Parathyroid adenoma (tissue), 2 donors: ENCODE data around the gene PGD.

Source experiments
- H2AFZ ChIP-seq: fragments of 300-600 bp; sonication (generic); one replicate; pipeline ENCODE4 v1.7.0; 2017; ENCODE audit warnings: antibody characterized with exemption, mild to moderate bottlenecking
- H3K27ac ChIP-seq: fragments of 300-600 bp; sonication (generic); one replicate; pipeline ENCODE4 v1.7.0; 2017
- H3K27me3 ChIP-seq: fragments of 300-600 bp; sonication (generic); one replicate; pipeline ENCODE4 v1.7.0; 2017; ENCODE audit warnings: low read length; ENCODE audit not compliant: control insufficient read depth, insufficient read depth
- H3K36me3 ChIP-seq: fragments of 300-600 bp; sonication (generic); one replicate; pipeline ENCODE4 v1.7.0; 2017; ENCODE audit warnings: low read length; ENCODE audit not compliant: control insufficient read depth, insufficient read depth
- H3K4me1 ChIP-seq: fragments of 300-600 bp; sonication (generic); one replicate; pipeline ENCODE4 v1.7.0; 2017; ENCODE audit warnings: control low read depth
- H3K4me2 ChIP-seq: fragments of 300-600 bp; sonication (generic); one replicate; pipeline ENCODE4 v1.7.0; 2017; ENCODE audit warnings: low read length
- H3K4me3 ChIP-seq: fragments of 300-600 bp; sonication (generic); one replicate; pipeline ENCODE4 v1.7.0; 2017; ENCODE audit warnings: low read depth, low read length
- H3K79me2 ChIP-seq: fragments of 300-600 bp; sonication (generic); one replicate; pipeline ENCODE4 v1.7.0; 2017; ENCODE audit warnings: control low read depth
- H3K9ac ChIP-seq: fragments of 300-600 bp; sonication (generic); one replicate; pipeline ENCODE4 v1.7.0; 2017; ENCODE audit warnings: mild to moderate bottlenecking
- H3K9me3 ChIP-seq: fragments of 300-600 bp; sonication (generic); one replicate; pipeline ENCODE4 v1.7.0; 2017; ENCODE audit warnings: low read length; ENCODE audit not compliant: control insufficient read depth
- TF ChIP-seq, protein P1 (sequence below): fragments of 300-600 bp; sonication (generic); IDR thresholded peaks from one replicate; pipeline ENCODE4 v1.7.0; 2017; ENCODE audit warnings: antibody characterized with exemption, mild to moderate bottlenecking
- donor health status: primary hyperparathyroidism.

Gene PGD

DNA sequence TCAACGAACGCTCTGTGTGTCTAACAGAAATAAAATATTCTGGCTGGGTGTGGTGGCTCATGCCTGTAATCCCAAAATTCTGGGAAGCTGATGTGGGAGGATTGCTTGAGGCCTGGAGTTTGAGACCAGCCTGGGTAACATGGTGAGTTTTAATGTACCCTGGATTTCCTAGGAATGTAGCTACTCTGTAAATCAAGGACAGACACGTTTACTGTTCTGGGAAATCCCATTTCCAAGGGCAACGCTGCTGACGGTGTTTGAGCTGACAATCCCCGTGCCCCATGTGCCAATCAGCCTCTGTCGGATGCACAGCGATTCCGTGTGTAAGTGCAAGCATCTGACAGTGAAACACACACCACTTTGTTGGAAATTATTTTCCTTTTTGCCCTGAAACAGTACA, 59.0 kb downstream of the PGD start:
- Histone ChIP-seq H3K9me3 (no peaks in the 10 kb centered on the region), H3K4me2 (no peak overlapping the region), H3K4me3 (no peak overlapping the region), H3K4me1 (no peaks in the 10 kb centered on the region), H3K36me3 (no peaks in the 10 kb centered on the region), H3K27ac (no peak overlapping the region), H3K9ac (no peak overlapping the region), H3K79me2 (no peaks in the 10 kb centered on the region), H3K27me3 (no peaks in the 10 kb centered on the region), H2AFZ (no peak overlapping the region)
- TF ChIP-seq, protein P1, sequence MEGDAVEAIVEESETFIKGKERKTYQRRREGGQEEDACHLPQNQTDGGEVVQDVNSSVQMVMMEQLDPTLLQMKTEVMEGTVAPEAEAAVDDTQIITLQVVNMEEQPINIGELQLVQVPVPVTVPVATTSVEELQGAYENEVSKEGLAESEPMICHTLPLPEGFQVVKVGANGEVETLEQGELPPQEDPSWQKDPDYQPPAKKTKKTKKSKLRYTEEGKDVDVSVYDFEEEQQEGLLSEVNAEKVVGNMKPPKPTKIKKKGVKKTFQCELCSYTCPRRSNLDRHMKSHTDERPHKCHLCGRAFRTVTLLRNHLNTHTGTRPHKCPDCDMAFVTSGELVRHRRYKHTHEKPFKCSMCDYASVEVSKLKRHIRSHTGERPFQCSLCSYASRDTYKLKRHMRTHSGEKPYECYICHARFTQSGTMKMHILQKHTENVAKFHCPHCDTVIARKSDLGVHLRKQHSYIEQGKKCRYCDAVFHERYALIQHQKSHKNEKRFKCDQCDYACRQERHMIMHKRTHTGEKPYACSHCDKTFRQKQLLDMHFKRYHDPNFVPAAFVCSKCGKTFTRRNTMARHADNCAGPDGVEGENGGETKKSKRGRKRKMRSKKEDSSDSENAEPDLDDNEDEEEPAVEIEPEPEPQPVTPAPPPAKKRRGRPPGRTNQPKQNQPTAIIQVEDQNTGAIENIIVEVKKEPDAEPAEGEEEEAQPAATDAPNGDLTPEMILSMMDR, result no peak

DNA sequence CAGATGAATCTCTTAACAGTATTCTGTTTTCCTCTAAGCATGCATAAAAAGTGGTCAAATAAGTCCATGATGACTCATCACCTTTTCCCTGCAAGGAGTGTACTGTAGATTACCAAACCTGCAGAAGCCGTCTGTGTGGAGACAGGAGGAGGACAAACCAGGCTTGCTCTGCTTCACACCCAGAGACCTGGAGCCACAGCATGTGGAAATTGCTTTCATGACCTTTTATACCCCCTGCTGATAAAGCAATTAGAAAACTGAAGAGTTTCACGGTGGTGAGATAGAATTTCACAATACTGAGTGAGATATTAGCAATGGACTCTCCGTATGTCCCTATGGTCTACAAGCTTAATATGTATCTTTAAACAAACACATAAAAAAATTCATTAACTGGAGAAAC, 60.3 kb downstream of the PGD start:
- TF ChIP-seq, protein P1, result no peak
- H3K9me3 ChIP-seq, result no peaks in the 10 kb centered on the region
- no peak overlapping the region for H3K4me2 ChIP-seq
- H3K9ac ChIP-seq, result no peak overlapping the region
- no peak overlapping the region for H3K4me3 ChIP-seq
- H3K36me3 ChIP-seq, result no peaks in the 10 kb centered on the region
- H3K4me1 ChIP-seq, result no peaks in the 10 kb centered on the region
- H3K79me2 ChIP-seq, result no peaks in the 10 kb centered on the region
- no peak overlapping the region for H2AFZ ChIP-seq
- H3K27ac ChIP-seq, result no peak overlapping the region
- H3K27me3 ChIP-seq, result no peaks in the 10 kb centered on the region

DNA sequence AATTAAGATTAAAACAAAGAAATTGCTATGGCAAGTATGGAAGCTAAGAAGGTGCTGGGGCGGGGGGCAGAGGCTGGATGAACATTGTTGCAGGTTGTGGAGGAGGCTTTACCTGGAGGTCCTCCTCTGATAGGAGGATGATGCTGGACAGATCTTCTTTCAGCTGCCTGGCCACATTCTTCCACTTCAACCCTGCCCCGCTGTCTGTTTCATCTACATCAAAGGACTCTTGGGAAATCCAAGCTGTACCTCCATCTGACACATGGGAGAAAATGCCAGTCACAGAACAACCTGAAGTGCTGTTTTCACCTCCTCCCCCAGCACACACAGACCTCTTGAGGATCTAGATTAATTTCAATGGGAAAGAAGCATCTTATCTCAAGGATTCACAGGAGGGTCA, 68.2 kb downstream of the PGD start:
- Histone ChIP-seq H2AFZ (no peak overlapping the region), H3K27ac (no peak overlapping the region), H3K27me3 (no peaks in the 10 kb centered on the region), H3K4me1 (no peaks in the 10 kb centered on the region), H3K79me2 (no peaks in the 10 kb centered on the region), H3K9ac (no peak overlapping the region), H3K36me3 (no peaks in the 10 kb centered on the region), H3K9me3 (no peaks in the 10 kb centered on the region), H3K4me3 (no peak overlapping the region), H3K4me2 (no peak overlapping the region)
- TF ChIP-seq, protein P1, result no peak

DNA sequence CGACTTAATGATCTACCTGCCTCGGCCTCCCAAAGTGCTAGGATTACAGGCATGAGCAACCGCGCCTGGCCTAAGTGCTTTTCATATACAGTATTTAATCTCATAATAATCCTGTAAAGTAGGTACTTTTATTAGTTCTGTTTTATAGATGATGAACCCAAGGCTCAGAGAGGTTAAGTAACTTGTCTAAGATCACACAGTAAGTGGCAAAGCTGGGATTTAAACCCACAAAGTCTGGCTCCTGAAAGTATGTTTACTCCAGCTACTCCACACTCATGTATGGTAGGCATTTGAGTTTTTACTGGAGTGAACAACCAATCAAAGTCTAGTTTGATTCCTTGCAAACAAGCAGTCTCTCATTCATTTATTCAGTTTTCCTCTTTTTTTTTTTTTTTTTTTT, 71.2 kb downstream of the PGD start:
- Histone ChIP-seq H3K9ac (no peak overlapping the region), H3K9me3 (no peaks in the 10 kb centered on the region), H3K4me1 (no peaks in the 10 kb centered on the region)

More for the DNA sequence above, 71.2 kb downstream of the PGD start:
- Histone ChIP-seq H3K27ac (no peak overlapping the region), H2AFZ (no peak overlapping the region), H3K4me3 (no peak overlapping the region), H3K4me2 (no peak overlapping the region), H3K36me3 (no peaks in the 10 kb centered on the region), H3K27me3 (no peaks in the 10 kb centered on the region), H3K79me2 (peaks cover 2% of the 10 kb centered on the region)
- TF ChIP-seq, protein P1, result no peak
